Osteoblast (primary cell): ENCODE data around the gene ANKK1. TPM values are rescaled to one million over a fixed set of nuclear protein-coding genes. Genes with fewer than 3 reads are reported as not detected.

Experiments used
- DNase-seq: peaks from one replicate; pipeline ENCODE4 v3.0.0; 2011; ENCODE audit warnings: low spot score, mixed read lengths; ENCODE audit not compliant: insufficient read length; ENCODE audit errors: missing footprints
- H2AFZ ChIP-seq: 2 replicates; pipeline ENCODE4 v1.6.0; 2011; ENCODE audit warnings: mild to moderate bottlenecking, low read length
- H3K27ac ChIP-seq: 2 replicates; pipeline ENCODE4 v1.5.1; 2011; ENCODE audit warnings: mild to moderate bottlenecking, low read depth, low read length, moderate library complexity
- H3K27me3 ChIP-seq: 2 replicates; pipeline ENCODE4 v1.6.0; 2012; ENCODE audit warnings: mild to moderate bottlenecking, control low read depth, inconsistent platforms, low read length, moderate library complexity; ENCODE audit not compliant: insufficient read depth
- H3K36me3 ChIP-seq: 2 replicates; pipeline ENCODE4 v1.5.1; 2011; ENCODE audit warnings: mild to moderate bottlenecking, low read length, control low read depth, moderate library complexity; ENCODE audit not compliant: insufficient read depth
- H3K4me1 ChIP-seq: 2 replicates; pipeline ENCODE4 v1.5.1; 2011; ENCODE audit warnings: mild to moderate bottlenecking, low read length, control low read depth, moderate library complexity; ENCODE audit not compliant: insufficient read depth
- H3K4me2 ChIP-seq: 2 replicates; pipeline ENCODE4 v1.6.0; 2011; ENCODE audit warnings: mild to moderate bottlenecking, low read length; ENCODE audit not compliant: insufficient read depth
- H3K4me3 ChIP-seq: fragments of 200-600 bp; sonication (generic); 3 replicates; pipeline ENCODE4 v1.5.1; 2012; ENCODE audit warnings: mild to moderate bottlenecking, low read length, inconsistent platforms; ENCODE audit not compliant: insufficient read depth
- H3K79me2 ChIP-seq: 2 replicates; pipeline ENCODE4 v1.6.0; 2012; ENCODE audit warnings: mild to moderate bottlenecking, low read length, control low read depth, inconsistent platforms; ENCODE audit not compliant: insufficient read depth
- H3K9me3 ChIP-seq: 2 replicates; pipeline ENCODE4 v1.5.1; 2011; ENCODE audit warnings: low read depth, low read length, control low read depth
- H4K20me1 ChIP-seq: 2 replicates; pipeline ENCODE4 v1.6.0; 2012; ENCODE audit warnings: mild to moderate bottlenecking, low read length, control low read depth; ENCODE audit not compliant: insufficient read depth
- total RNA-seq: library from RNA; depleted of rRNA; stranded (reverse); fragments of >200 nt; gene quantifications from 2 replicates; pipeline ENCODE4 v1.2.3, GENCODE V29; 2012
- TF ChIP-seq, protein P1 (sequence below): IDR thresholded peaks from 2 replicates; pipeline ENCODE4 v1.5.1; 2011; ENCODE audit warnings: mild to moderate bottlenecking, low read depth, low read length, moderate library complexity; ENCODE audit errors: extremely low read depth

Gene ANKK1
- total RNA-seq, 1 donor = not detected

- H3K79me2 ChIP-seq = no peaks in the 10 kb centered on the region
- H3K36me3 ChIP-seq = no peaks in the 10 kb centered on the region
- H4K20me1 ChIP-seq = no peaks in the 10 kb centered on the region
- no peak overlapping the region for H3K4me3 ChIP-seq
- H2AFZ ChIP-seq = no peak overlapping the region
- DNase-seq = no peak
- peaks cover 30% of the 10 kb centered on the region for H3K27me3 ChIP-seq
- no peak overlapping the region for H3K27ac ChIP-seq
- H3K4me1 ChIP-seq = no peaks in the 10 kb centered on the region
- TF ChIP-seq, protein P1, sequence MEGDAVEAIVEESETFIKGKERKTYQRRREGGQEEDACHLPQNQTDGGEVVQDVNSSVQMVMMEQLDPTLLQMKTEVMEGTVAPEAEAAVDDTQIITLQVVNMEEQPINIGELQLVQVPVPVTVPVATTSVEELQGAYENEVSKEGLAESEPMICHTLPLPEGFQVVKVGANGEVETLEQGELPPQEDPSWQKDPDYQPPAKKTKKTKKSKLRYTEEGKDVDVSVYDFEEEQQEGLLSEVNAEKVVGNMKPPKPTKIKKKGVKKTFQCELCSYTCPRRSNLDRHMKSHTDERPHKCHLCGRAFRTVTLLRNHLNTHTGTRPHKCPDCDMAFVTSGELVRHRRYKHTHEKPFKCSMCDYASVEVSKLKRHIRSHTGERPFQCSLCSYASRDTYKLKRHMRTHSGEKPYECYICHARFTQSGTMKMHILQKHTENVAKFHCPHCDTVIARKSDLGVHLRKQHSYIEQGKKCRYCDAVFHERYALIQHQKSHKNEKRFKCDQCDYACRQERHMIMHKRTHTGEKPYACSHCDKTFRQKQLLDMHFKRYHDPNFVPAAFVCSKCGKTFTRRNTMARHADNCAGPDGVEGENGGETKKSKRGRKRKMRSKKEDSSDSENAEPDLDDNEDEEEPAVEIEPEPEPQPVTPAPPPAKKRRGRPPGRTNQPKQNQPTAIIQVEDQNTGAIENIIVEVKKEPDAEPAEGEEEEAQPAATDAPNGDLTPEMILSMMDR = no peak
- H3K9me3 ChIP-seq = no peaks in the 10 kb centered on the region
- H3K4me2 ChIP-seq = no peak overlapping the region
Observed at GRCh38 chr11:113408206-113408605, 20.6 kb downstream of the ANKK1 start.

GRCh38 chr11:113408887-113409286 is 21.3 kb downstream of the ANKK1 start:
- no peaks in the 10 kb centered on the region for H4K20me1 ChIP-seq
- H3K27me3 ChIP-seq = peaks cover 27% of the 10 kb centered on the region
- H3K4me1 ChIP-seq = no peaks in the 10 kb centered on the region
- H3K27ac ChIP-seq = no peak overlapping the region
- TF ChIP-seq, protein P1 = no peak
- DNase-seq = peak; percentile 15
- no peak overlapping the region for H3K4me2 ChIP-seq
- no peaks in the 10 kb centered on the region for H3K9me3 ChIP-seq
- no peak overlapping the region for H3K4me3 ChIP-seq
- no peaks in the 10 kb centered on the region for H3K36me3 ChIP-seq
- no peak overlapping the region for H2AFZ ChIP-seq
- H3K79me2 ChIP-seq = no peaks in the 10 kb centered on the region

DNA sequence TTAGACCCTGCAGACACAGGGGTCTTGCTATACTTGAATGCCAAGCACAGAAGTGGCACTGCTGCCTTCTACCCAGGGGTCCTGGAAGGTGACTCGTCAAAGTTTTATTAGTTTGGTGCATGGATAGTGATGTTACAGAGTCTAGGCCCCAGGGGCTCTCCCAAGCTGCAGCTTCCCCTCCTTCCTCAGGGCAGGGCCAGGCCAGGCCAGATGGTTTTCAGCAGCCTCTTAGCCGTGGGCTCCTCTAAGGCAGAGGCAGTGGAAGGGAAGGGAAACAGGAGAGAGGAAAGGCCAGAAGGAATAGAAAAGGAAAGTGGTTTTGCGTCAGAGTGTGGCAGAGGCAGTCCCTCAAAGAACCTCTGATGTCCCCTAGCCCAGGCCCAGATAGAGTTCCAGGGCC is 21.9 kb downstream of the ANKK1 start:
- Histone ChIP-seq H3K4me1 (no peaks in the 10 kb centered on the region), H3K4me3 (no peak overlapping the region), H3K27ac (no peak overlapping the region), H3K27me3 (peaks cover 21% of the 10 kb centered on the region), H3K79me2 (no peaks in the 10 kb centered on the region), H3K9me3 (no peaks in the 10 kb centered on the region), H2AFZ (no peak overlapping the region), H3K36me3 (no peaks in the 10 kb centered on the region), H3K4me2 (no peak overlapping the region), H4K20me1 (no peaks in the 10 kb centered on the region)
- DNase-seq = peak; percentile 62
- TF ChIP-seq, protein P1 = no peak

DNA sequence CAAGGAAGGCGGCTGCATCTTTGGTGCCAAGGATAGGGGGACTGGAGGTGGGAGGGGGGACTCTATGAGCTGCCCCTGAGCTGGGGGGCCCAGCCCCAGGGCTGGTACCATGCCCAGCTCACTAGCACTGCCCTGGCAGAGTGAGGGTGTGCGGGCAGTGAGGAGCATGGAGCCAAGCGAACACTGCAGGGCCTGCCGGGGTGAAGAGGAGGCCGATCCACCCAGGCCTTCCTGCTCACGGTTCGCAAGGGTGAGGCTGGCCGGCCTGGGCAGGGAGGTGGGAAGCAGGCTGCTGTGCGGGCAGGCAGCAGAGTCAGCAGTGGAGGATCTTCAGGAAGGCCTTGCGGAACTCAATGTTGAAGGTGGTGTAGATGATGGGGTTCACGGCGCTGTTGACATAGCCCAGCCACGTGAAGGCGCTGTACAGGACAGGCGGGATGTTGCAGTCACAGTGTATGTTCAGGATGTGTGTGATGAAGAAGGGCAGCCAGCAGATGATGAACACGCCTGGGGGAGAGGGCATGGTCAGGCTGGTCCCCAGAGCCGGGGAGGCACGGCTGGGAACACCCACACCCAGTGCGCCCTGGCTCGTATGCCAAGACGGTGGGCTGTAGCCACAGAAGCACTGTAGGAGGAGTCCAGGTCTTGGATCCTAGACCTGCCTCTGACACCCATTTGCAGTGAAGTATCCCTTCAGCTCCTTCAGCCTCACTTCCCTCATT is 23.0 kb downstream of the ANKK1 start:
- Histone ChIP-seq H3K79me2 (no peaks in the 10 kb centered on the region), H3K9me3 (no peaks in the 10 kb centered on the region), H2AFZ (no peak overlapping the region), H3K4me1 (no peaks in the 10 kb centered on the region), H3K27ac (no peak overlapping the region), H3K4me3 (no peak overlapping the region), H3K27me3 (peaks cover 14% of the 10 kb centered on the region), H4K20me1 (no peaks in the 10 kb centered on the region), H3K36me3 (no peaks in the 10 kb centered on the region), H3K4me2 (no peak overlapping the region)
- peak; percentile 77 for DNase-seq
- TF ChIP-seq, protein P1 = no peak
